Stimulated activated CD4-positive, alpha-beta T cell treated with anti-CD3 and anti-CD28 coated beads, Interleukin-12 subunit alpha, Interleukin-12 subunit beta, amount 100 ng/mL, for 4 hours (primary cell): ENCODE measurements around the gene CUTA.
"Not testable (repeated sequence)": the region's sequence is repeated elsewhere in the genome, so short reads cannot be mapped to it uniquely, and the experiment has no call there.

Experiments used
- DNase-seq: peaks from one replicate; pipeline ENCODE4 v3.0.0-alpha.2; 2020

Gene CUTA

GRCh38 chr6:33420491-33421343 lies 2.8 kb upstream of the CUTA start:
- DNase-seq: no peak

DNA sequence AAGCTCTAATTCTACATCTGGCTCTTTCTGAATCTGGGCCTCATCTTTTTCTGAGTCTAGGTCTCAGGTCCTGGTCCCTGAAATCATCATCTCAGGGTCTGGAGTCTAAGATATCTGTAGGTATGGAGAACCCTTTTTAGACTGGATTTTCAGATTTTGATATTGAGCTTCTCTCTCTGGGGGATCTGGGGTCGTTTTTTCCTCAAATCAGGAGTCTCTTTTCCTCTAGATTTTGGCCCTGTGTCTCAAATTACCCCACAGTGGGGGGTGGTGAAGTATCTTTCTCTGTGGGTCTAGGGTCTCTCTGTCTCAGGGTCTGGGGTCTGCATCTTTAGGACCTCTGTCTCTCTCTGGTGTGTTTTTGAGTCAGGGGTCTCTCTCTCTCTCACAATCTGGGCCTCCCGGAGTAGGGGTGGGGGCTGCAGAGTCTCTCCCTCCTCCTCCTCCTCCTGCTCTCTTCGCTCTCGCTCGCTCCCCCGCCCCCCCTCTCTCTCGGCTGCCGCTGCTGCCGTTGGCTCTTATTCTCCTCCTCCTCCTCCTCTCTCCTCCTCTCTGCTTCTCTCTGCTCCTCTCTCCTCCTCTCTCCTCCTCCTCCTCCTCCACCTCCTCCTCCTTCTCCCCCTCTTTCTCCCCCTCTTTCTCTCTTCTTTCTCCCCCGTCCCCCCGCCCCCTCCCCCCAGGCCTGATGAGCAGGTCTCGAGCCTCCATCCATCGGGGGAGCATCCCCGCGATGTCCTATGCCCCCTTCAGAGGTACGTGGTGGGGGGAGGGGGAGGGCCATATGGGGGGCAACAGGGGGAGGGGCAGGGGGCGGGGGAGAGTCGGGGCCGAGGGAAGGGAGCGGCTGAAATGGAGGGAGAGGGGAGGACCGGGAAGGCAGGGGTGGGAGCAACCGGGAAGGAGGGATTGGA lies 1.9 kb upstream of the CUTA start, which contains the start of gene SYNGAP1:
SYNGAP1 (plus strand) TSS at position 486 of the 911 bp plus-strand sequence; CDS start at position 686, 200 bp downstream.
- DNase-seq: peak; percentile 57

DNA sequence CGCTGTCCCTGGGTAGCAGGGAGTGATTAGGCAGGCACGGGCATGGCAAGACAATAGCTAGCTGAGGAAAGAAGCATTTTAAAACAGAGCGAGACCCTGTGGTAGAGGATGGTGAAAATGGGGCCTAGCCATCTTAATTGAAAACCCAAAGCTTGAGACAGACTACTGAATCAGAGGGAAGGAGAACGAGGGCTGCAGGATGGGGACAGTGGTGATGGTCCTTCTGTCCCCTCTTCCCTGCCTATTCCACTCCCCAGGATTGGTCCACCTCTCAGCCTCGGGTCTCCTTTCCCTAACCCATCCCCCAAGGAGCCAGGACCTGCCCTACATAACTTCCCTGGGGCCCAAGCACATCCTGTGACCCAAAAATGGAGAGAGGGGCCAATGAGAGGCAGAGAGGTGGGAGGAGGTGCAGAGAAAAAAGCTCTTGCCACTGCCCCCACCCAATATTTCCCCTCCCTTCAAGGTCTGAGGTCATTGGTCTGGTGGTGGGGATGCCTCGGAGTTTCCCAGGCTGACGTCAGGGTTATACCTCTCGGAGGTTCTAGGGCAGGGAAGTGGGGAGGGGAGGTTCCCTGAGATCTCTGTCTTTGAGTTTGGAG lies 884 bp upstream of the CUTA start:
- no peak for DNase-seq

- no peak for DNase-seq
Measured at GRCh38 chr6:33417128-33417902, 592 bp downstream of the CUTA start.

DNA sequence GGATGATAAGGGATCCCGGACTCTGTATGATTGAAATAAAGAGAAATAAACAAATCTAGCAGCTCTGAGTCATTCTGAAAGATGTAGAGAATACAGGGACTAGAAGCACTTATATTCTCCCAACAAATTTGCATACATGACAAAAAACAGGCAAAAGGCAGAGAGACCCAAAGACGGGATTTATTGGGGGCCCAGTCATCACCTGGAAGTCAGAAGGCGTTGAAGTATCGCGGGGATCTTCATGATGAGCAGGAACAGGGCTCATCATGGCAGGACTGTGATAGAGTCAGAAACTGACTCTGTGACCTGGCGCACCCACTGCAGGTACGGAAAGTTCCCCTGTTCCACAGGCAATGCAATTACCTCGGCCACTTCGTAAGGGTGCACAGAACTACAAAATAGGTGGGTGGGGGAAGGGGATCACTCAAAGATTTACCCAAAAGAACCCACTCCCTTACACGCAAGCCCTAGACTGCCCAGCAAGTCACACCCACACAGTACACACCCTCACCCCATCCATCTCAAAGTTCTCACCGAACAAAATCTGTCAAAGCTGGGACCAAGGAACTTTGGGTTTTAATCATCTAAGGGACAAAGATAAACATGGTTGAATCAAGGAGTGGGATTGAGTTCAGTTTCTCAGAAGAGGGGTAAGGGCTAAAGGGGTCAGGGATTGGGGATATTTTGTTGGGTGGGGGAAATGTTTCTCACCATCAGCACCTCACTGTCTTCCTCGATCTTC lies 1.4 kb downstream of the CUTA start:
- DNase-seq: no peak

DNA sequence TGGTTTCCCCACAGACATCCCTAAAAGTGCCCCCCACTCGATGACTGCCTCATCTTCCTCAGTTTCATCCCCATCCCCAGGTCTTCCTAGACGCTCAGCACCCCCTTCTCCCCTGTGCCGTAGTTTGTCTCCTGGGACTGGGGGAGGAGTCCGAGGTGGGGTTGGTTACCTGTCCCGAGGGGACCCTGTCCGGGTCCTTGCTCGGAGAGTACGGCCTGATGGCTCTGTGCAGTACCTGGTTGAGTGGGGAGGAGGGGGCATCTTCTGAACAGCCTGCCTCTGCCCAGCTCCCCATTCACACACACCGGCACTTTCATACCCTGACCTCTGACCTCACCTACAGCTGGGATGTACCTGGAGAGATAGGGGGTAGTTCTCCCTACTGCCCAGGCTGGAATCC lies 2.1 kb downstream of the CUTA start:
- no peak for DNase-seq

DNA sequence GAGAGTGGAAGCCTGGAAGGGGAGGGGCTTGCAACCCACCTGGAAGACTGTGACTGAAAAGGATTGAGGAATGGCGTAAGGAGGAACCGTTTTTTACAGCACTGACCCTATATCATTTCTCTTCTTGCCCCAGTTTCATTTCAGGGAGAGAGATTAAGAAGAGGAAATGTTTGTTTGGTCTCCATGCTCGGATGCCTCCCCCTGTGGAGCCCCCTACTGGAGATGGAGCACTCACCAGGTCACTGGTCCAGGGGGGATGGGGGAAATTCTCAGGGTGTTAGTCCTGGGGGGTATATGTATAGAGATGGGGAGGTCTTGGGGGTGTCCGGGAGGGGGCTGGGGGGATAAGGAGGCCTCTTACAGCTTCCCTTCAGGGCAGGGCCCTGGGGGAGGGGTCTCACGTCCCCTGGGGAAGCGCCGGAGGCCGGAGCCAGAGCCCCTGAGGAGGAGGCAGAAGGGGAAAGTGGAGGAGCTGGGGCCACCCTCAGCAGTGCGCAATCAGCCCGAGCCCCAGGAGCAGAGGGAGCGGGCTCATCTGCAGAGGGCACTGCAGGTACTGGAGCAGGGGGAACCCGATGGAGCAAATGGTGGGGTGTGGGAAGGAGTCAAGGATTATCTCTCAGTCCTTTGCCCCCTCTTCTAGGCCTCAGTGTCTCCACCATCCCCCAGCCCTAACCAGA lies 3.2 kb downstream of the CUTA start:
- no peak for DNase-seq

DNA sequence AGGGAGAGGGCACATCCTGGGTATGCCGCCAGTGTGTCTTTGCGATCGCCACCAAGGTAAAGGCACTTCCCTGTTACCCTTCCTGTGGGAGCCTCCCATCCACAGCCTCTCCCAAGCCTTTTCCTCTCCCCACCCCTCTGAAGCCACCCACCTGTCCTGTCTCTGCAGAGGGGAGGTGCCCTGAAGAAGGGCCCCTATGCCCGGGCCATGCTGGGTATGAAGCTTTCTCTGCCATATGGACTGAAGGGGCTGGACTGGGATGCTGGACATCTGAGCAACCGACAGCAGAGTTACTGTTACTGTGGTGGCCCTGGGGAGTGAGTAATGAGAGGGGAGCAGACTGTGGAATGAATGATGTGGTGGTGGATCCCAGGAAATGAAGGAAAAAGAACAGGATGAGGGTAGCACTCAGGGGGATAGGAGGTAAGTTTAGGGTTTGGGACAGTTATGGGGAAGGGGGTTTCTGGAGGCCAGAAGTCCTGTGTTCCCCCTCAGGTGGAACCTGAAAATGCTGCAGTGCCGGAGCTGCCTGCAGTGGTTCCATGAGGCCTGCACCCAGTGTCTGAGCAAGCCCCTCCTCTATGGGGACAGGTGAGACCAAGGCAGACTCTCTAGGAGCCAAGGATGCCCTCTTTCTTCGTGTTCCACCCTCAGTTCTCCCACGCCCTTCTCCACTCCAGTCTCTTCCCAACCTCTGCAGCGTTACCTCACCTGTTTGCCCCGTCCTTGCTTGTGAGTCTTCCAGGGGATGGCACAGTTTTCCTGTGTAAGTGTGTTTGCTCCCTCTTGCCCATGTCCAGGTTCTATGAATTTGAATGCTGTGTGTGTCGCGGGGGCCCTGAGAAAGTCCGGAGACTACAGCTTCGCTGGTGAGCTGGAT lies 4.4 kb downstream of the CUTA start:
- no peak for DNase-seq

DNA sequence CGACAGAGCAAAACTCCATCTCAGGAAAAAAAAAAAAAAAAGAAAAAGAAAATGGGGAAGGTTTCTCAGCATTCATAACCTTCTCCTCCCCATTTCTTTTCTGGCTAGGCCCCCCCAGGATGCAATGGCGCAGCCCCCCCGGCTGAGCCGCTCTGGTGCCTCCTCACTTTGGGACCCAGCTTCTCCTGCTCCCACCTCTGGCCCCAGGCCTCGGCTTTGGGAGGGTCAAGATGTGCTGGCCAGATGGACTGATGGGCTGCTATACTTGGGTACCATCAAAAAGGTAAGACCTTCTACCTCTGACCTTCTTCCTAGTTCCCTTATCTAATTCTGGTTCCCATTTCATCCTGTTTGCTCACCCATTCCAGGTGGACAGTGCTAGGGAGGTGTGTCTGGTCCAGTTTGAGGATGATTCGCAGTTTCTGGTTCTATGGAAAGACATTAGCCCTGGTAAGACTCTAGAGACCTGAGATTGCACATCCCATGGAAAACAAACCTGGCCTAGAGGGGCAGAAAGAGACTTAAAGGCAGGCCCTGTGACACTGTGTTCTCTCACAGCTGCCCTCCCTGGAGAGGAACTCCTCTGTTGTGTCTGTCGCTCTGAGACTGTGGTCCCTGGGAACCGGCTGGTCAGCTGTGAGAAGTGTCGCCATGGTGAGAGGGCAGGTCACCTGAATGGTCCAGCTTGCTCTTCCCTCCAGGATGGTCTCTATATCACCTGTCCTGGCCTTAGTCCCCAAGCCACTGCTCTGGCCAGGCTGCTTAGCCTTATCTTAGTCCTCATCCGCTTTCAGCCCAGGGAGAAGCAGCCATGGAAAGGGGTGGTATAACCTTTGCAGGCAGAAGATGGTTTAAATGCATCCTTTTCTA lies 5.5 kb downstream of the CUTA start:
- no peak for DNase-seq

- DNase-seq: no peak
Measured at GRCh38 chr6:33411632-33412005, 6.3 kb downstream of the CUTA start.

DNA sequence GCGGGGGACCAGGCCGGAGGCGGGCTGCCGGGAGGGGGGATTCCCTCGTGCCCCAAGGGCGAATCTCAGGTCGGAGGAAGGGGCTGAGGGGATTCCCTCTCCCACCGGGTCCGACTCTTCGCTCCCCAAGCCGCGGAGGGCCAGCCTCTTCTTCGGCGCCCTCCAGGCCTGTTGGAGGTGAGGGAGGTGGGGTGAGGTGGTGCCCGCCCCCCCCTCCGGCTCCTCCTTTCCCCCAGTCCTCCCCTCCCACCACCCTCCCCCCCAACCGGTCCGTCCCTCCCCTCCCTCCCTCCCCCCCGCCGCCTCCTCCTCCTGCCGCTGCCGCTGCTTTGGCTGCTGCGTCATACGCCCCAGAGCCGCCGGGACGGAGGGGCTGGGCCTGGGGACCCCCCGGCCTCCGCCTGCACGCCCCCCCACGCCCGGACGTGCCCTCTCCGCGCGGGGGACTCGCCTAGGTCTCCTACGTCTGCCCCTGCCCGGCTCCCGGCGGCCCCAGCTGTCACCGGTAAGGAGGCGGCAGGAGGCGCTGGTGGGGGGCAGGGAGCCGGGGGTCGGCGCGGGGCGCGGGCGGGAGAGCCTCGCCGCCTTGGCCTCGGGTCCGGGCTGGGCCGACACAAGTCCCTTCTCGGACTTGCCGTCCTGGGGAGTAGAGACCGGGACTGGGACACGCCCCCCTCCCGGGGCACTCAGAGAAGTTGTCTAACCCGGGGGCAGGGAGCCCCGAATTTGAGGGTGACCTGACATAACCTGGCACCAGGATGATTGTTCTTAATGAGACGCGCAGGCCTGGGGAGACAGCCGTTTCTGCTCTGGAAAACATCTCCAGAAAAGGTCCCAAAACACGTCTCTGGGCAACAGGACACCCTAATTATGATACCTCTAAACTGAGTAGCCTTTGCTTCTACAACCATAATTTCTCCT lies 6.9 kb downstream of the CUTA start, which contains the start of gene PHF1:
PHF1 (plus strand) TSS at position 304 of the 921 bp plus-strand sequence. CDS start 1,250 bp downstream, outside the sequence.
- DNase-seq: peak; percentile 75

DNA sequence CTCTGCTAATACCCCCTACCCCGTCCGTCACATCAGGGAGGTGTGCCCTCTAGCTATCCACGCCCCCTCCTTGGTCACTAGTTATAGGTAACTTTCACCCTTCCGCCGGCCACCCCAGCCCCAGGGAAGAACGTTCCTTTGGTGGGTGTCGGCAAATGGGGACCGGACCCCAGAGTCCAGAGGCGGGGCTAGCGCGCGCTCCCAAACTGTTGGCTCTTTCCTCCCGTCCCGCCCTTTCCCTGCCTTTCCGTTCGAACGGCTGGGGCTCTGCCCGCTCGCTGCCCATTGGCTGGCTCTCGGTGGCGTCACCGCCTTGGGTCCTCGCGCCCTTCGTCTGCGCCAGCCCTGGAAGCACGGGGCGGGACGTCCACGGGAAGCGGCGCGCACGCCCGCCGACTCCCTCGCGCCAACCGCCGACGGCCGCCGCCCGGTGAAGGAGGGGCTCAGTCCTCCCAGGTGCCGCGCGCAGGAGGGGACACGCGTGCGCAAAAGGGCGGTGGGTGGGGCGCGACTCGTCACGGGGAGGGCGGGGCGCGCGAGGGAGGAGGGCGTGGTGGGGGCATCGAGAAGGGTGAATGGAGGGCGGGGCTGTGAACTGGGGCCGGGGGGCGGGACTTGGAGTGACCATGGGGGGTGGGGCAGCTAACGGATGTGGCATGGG lies 7.7 kb downstream of the CUTA start:
- peak; percentile 98 for DNase-seq

- DNase-seq: no peak
Measured at GRCh38 chr6:33407132-33407718, 10.7 kb downstream of the CUTA start.

- no peak for DNase-seq
Measured at GRCh38 chr6:33406126-33406525, 11.8 kb downstream of the CUTA start.

DNA sequence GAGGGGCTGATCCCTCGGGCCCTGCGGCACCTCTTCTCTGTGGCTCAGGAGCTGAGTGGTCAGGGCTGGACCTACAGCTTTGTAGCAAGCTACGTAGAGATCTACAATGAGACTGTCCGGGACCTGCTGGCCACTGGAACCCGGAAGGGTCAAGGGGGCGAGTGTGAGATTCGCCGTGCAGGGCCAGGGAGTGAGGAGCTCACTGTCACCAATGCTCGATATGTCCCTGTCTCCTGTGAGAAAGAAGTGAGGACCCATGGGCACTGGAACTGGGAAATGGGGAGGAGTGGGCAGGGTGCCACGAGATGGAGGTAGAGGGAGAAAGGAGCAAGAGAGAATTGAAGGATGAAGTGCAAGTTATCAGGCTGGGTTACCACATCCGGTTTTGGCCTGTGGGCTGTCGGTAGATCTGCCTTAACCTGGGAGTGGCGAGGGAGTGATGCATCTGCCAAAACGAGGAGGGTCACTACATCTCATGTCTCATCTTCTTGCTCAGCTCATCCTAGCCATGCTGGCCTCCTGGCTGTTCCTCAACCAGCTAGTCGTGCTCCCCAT lies 12.4 kb downstream of the CUTA start:
- no peak for DNase-seq

GRCh38 chr6:33404884-33405283 lies 13.0 kb downstream of the CUTA start:
- no peak for DNase-seq

DNA sequence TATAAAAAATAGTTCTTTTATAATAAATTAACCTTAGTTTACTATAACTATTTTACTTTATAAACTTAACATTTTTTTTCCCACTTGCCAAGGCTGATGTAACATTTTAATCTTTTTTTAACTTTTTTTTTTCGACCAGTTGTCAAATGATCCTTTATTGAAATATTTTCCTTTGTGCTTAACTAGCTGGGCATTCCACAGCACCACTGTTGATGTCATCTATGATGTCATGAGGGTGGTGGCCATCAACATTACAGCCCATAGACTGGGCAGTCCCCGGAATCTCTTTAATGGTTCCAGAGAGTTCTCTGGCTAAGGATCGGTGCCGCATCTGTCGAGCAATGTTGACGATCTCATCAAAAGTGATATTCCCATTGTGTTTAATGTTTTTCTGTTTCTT lies 18.0 kb downstream of the CUTA start:
- DNase-seq: not testable (repeated sequence)
